COLO829 (cell line): ENCODE data around the gene CYP2S1.
"Not testable (repeated sequence)": the region's sequence is repeated elsewhere in the genome, so short reads cannot be mapped to it uniquely, and the experiment has no call there.

Source experiments
- DNase-seq: peaks from one replicate; pipeline ENCODE4 v3.0.0; 2012; ENCODE audit warnings: low spot score

CYP2S1 gene, protein sequence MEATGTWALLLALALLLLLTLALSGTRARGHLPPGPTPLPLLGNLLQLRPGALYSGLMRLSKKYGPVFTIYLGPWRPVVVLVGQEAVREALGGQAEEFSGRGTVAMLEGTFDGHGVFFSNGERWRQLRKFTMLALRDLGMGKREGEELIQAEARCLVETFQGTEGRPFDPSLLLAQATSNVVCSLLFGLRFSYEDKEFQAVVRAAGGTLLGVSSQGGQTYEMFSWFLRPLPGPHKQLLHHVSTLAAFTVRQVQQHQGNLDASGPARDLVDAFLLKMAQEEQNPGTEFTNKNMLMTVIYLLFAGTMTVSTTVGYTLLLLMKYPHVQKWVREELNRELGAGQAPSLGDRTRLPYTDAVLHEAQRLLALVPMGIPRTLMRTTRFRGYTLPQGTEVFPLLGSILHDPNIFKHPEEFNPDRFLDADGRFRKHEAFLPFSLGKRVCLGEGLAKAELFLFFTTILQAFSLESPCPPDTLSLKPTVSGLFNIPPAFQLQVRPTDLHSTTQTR

DNA sequence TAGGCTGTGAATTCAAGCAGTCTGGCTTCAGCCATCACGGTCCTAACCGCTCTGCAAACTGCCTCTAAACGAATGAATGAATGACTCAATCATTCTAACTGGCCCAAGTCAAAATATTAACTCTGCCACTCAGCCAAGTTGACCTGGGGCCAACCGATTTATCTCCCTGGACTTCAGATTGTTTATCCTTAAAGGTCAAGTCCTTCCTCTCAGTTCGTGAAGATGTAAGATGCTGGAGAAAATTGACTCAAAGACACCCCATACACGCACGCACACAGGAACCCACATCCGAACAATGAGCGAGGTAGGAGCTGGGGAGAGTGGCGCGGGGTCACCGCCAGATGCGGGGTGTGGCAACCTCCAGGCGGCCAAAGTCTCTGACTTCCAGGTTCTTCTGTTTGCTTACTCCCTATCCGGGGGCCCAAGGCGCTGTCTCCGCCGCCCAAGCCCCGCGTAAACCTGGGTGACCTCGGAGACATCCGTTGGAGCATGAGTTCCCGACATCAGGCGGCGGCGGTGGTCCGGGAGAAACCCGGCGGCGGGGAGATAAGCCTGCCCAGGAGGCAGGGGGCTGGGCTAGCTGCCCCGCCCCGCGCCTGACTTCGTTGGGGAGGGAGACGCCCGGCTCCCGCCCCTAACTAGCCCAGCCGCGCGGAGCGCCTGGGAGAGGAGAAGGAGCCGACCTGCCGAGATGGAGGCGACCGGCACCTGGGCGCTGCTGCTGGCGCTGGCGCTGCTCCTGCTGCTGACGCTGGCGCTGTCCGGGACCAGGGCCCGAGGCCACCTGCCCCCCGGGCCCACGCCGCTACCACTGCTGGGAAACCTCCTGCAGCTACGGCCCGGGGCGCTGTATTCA lies at the start of gene CYP2S1:
CYP2S1 (plus strand) TSS at position 646 of the 856 bp plus-strand sequence; CDS start at position 692, 46 bp downstream.
- no peak for DNase-seq

DNA sequence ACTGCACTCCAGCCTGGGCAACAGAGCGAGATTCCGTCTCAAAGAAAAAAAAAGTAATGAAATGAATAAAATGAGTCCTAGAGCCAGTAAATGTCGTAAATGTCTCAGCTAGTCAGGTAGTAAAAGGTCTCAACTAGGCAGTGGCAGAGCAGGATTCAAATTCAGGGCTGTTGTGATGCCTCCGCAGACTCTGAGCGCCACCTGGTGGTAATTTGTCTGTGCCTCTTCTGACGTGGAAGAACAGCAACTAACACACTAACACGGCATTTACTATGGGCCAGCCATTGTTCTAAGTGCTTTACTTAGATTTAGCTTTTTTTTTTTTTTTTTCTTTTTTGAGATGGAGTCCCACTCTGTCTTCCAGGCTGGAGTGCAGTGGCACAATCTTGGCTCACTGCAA lies 48.6 kb upstream of the CYP2S1 start:
- DNase-seq, result peak; percentile 53

DNA sequence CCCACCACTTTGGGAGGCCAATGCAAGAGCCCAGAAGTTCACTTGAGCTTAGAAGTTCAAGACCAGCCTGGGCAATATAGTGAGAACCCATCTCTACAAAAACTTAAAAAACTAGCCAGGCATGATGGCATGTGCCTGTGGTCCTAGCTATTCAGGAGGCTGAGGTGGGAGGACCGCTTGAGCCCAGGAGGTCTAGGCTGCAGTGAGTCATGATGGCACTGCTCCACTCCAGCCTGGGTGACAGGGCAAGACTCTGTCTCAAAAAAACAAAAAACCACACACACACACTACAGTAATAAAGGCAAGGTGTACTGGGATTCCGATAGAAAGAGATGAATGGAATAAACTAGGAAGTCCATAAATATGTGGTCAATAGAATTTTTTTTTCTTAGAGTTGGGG lies 43.2 kb upstream of the CYP2S1 start:
- DNase-seq, result no peak

DNA sequence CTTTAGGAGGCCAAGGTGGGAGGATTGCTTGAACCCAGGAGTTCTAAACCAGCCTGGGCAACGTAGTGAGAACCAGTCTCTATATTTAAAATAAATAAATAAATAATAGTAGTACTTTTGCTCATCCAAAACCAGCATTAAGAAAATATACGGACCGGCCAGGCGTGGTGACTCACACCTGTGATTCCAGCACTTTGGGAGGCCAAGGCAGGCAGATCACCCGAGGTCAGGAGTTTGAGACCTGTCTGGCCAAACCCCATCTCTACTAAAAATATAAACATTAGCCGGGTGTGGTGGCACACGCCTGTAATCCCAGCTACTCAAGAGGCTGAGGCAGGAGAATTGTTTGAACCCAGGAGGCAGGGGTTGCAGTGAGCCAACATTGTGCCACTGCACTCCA lies 42.0 kb upstream of the CYP2S1 start:
- not testable (repeated sequence) for DNase-seq

DNA sequence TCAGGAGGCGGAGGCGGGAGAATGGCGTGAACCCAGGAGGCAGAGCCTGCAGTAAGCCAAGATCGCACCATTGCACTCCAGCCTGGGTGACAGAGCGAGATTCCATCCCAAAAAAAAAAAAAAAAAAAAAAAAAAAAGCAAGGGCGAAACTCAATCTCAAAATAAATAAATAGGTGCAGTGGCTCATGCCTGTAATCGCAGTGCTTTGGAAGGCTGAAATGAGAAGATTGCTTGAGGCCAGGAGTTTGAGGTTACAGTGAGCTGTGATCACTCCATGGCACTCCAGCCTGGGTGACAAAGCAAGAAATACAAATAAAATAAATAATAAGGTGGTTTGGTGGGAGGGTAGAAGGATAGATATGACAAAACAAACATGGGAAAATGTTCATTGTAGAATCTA lies 39.0 kb upstream of the CYP2S1 start:
- no peak for DNase-seq

DNA sequence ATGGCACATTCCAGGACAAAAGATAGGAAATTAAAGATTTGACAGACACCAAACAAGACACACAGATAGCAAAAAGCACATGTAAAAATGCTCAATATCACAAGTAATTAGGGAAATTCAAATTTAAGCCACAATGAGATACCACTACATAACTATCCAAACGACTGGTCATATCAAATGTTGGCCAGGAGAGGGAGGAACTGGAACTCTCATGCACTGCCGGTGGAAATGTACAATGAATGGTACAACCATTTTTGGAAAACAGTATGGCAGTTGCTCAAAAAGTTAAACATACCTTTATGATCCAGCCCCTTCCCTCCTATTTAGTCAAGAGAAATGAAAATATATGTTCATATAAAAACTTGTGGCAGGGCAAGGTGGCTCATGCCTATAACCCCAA lies 36.8 kb upstream of the CYP2S1 start:
- DNase-seq, result no peak

DNA sequence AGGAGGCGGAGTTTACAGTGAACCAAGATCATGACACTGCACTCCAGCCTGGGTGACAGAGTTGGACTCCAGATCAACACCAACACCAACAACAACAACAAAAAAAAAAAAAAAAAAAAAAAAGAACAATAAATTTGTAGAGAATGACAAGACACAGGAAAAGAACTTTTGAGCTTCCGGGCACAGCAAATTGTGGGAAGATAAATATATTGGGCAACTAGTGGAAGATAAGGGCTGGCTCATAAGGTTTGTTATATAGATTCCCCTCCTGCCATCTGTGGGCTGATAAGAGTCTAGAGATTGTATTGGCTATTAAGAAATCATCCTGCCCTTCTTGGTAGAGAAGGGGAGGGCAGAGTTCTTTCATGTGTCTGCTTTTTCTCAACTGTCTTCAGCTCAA lies 33.1 kb upstream of the CYP2S1 start:
- DNase-seq, result no peak

DNA sequence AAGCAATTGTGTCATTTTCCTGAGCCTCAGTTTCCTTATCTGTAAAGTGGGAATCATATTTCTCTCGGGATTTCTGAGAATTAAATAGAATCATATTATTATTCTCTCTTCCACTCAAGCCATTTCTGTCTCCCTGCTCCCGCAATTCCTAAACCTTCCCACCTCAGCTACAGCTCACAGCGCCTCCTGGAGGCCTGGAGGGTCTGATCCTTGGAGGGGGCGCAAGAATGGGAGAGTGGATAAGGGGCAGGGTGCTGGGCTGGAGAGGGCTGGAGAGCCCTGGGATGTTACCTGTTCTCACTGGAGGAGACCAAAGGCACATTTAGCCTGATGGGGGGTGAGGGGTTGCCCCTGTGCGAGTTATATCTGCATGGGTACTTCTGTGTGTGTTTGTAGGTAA lies 31.1 kb upstream of the CYP2S1 start:
- DNase-seq, result no peak

DNA sequence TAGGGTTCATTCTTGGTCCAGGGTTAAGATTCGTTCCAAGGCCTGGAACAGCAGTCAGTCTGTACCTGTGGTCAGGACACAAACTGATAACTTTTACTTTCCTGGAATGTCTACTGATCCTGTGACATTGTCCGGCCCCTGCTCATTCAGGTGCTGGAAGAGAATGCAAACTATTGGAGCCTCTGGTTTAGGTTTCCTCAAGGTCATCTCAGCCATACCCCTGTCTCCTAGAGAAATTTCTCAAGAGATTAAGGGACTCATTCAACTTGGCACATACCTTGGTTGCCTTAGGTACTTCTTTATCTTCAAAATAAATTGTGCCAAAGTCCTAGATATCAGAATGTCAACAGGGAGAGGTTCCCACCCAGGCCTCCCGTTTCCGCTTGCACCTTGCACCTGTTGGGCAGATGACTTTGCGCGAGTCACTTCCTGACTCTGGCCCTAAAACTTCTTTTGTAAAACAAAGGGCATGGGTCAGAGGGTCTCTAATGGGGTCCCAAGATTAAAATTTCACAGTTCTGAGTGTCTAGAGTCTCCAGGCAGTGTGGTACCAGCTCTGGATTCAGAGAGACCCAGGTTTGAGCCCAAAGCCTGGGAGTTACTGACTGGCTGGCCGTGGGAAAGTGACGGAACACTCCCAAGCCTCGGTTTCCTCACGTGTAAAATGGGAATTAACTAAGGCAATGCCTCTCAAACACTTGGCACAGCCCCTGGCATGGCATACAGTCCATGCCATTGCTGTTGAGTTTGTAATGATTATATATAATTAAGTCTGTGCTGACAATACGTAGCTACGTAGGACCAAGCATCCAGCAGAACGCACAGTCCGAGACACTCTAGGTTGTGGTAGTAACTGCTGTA lies 25.8 kb upstream of the CYP2S1 start:
- no peak for DNase-seq

DNA sequence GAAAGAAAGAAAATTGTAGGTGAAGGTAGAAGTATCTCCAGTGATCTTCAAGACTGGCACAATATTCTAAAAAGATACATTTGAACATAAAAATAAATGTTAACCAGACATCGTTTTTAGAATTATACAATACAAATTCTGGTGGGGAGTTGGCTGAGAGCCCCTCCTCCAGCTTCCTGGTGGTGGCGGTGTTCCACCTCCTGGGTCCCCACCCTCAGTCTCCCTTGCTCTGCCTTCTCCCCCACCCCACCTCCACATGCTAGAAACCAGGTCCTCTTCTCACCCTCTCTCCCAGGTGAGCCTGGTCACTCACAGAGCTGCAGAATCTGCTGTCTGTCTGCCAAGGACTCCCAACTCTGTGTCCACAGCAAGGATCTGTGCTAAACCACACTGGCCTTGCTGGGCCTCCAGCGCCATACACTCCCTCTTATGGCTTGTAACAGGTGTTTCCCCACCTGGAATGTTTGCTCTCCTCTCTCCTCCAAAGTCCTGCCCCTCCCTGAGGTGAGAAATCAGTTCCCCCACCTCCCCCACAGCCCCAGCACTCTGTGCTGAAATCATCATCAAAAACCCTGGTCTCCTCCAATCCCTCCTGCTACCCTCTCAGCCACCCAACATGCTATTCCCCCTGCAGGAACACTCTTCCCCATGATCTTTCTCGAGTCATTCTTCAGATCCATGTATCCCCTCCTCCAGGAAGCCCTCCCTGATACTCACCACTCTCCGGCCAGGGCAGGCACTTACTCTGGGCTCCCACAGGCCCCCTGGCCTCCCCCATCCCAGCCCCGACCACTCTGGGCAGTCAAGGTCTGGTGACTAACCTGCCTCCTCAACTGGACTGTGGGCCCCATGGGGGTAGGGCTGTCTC lies 20.5 kb upstream of the CYP2S1 start:
- DNase-seq, result no peak

DNA sequence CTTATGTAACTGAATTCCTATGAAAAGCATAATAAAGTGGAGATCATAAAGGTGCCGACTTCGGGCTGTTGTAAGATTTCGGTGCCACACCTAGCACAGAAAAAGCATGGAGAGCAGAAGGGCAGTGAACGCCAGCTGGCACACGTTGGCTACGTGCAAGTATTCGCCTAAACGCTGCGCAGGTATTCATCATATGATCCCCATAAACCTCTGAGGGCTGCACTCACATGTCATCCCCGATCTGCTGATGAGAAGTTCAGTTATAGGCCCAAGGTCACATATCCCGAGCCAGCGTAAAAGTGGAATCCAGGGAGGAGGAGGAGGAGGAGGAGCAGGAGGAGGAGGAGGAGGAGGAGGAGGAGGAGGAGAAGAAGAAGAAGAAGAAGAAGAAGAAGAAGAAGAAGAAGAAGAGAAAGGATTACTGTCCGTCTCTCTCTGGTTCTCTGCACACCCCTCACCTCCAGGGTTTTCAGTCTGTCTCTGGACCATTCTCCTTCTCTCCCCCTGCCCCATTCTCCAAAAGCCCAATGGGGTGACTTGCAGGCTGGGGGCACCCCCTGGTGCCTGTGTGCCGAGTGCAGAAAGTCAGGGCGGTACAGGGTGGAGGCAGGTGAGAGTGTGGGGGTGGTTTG lies 18.6 kb upstream of the CYP2S1 start:
- no peak for DNase-seq

DNA sequence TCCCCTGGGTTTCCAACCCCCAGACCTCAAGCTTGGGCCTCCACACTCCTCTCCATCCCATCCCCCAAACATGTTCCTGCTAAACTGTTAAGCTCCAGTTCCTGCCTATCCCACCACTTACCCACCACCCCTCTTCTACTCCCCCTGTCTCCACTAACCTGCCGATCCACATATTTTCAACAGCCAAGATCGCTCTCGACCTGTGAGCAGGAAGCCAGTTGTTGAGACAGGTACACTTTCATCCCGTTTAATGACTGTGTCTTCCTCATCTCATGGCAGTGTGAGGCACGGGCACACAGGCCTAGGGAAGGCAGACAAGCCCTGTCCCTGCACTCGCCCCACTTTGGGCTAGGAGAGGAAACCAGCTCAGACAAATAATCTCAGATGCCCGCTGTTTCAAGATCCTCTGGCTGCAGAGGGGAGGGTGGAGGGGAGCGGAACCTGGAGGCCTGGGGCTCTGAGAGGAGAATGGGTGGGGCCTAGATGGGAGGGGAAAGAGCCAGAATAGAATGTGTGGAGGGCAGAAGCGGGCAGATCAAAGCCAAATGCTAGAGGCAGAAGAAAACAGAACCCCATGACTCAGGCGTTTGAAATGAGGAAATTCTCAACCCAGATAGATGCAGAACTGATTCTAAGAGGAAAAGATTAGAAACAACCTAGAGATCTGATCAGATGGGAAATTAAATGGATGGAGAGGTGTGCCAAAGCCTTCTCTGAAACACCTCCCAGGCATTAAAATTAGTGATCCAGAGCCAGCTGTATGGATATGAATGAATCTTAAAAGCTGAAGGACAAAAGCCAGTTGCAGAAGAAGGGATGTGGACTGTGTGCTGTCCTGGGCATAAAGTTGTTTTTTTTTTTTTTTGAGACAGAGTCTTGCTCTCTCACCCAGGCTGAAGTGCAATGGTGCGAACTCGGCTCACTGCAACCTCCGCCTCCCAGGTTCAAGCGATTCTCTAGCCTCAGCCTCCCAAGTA lies 16.9 kb upstream of the CYP2S1 start:
- peak; percentile 79 for DNase-seq

DNA sequence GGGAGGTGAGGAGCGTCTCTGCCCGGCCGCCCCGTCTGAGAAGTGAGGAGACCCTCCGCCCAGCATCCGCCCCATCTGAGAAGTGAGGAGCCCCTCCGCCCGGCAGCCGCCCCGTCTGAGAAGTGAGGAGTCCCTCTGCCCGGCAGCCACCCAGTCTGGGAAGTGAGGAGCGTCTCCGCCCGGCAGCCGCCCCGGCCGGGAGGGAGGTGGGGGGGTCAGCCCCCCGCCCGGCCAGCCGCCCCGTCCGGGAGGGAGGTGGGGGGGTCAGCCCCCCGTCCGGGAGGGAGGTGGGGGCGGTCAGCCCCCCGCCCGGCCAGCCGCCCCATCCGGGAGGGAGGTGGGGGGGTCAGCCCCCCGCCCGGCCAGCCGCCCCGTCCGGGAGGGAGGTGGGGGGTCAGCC lies 12.8 kb upstream of the CYP2S1 start:
- not testable (repeated sequence) for DNase-seq

DNA sequence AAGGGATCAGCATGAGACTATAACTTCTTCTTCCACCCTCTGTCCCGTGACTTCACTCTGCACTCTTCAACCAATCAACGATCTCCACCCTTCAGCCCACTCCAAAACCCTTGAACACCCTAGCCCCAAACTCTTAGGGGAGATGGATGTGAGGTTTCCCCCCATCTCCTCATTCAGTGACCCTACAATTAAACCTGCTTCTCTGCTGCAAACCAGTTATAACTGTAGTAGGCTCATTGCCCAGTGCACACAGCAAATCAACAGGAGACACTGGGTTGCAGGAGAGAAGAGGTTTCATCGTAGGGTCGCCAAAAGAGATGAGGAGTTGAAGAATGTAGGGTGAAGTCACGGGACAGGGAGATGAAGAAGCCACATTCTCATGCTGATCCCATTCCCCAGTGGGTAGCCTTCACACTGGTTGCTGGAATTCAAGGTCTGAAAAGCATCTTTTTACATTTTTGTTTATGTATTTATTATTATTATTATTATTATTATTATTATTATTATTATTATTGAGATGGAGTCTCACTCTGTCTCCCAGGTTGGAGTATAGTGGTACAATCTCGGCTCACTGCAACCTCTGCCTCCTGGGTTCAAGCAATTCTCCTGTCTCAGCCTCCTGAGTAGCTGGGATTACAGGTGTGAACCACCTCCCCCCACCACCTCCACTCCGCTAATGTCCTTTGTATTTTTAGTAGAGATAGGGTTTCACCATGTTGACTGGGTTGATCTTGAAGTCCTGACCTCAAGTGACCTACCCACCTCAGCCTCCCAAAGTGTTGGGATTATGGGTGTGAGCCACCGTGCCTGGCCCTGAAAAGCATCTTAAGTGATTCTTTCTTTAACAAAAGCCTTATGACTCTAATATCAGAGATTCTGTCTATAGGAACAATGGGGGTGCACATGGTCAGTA lies 5.8 kb upstream of the CYP2S1 start:
- no peak for DNase-seq

DNA sequence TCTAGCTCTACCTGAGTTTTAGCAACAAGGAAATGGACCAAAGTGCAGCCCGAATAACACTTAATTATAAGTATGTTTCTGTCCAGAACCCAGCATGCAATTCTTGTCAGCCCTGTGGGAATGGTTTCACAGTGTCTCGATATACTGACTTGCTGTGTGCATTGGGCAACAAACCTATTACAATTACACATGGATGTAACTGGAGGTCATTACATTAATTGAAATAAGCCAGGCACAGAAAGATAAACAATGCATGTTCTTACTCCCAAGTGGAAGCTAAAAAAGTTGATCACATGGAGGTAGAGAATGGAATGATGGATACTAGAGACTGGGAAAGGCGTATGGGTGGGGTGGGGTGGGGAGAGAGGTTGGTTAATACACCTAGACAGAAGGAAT lies 5.1 kb upstream of the CYP2S1 start:
- DNase-seq, result no peak

DNA sequence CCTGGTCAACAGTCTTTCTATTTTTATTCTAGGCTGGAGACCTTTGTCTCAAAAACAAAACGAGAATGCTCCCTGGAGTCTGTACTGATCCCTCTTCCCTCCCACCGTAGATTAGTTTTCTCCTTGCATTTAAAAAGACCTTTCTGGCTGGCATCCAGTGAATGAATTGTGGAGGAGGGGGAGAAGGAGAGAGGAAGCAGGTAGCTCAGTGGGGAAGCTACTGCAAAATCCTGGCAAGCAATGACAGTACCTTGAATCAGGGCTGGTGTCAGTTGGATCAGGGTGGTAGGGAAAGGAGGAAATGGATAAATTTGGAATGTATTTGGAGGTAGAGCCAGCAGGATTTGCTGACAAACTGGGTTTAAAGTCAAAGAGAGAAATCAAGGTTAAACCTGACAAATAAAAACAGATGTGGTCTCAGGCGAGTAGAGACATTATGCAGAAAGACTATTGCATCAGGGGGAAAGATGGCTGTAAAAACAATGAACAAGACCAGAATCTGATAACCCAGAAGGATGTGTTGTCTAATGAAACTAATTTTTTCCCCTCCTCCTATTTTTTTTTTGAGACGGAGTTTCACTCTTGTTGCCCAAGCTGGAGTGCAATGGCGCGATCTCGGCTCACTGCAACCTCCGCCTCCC lies 3.5 kb upstream of the CYP2S1 start:
- no peak for DNase-seq

DNA sequence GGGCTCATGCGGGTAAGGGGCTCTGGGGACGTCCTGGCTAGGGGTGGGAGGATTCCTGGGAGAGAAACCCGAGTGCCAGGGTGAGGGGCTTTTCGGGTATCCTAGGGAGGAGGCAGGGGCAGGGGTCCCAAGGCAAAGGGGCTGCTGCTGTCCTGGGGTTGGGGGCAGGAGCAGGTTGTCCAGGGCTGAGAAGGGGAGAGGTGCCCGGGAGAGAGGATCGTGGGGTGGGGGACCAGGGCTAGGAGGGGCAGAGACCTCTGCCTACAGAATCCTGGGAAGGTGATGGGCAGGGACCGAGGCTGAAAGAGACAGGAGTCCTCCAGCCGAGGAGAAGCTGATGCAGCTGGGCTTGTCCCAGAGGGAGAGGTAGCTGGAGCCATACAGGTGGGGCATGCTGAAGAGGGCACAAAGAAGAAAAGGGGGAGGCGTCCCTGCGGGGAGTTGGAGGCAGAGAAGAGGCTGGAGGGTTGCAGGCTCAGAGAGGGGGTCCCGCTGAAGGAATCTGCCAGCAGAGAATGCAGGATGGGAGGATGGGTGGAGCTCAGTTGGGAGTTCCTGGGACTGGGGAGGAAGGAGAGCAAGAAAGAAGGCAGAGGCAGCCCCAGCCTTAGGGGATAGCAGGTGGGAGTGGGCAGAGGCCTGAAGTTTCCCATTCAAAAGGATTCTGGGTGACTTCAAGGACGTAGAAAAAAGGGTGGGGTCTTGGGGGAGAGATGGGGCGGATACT lies 574 bp downstream of the CYP2S1 start:
- DNase-seq, result no peak
